Measurements from ENCODE around the gene ITGBL1.

ITGBL1 gene

GRCh38 chr13:101452519-101453485 is at the start of gene ITGBL1:
Gene ITGBL1, plus strand, starts transcription at chr13:101452675. Its CDS starts 159 bp downstream, at chr13:101452834.
- no peak for DNase-seq

GRCh38 chr13:101406791-101407190 is 45.7 kb upstream of the ITGBL1 start:
- no peak for DNase-seq

- no peak for DNase-seq
Observed at GRCh38 chr13:101408154-101408553, 44.3 kb upstream of the ITGBL1 start.

- no peak for DNase-seq
Observed at GRCh38 chr13:101408992-101409656, 43.4 kb upstream of the ITGBL1 start.

- no peak for DNase-seq
Observed at GRCh38 chr13:101412076-101412475, 40.4 kb upstream of the ITGBL1 start.

- DNase-seq: no peak
Observed at GRCh38 chr13:101415358-101416174, 36.9 kb upstream of the ITGBL1 start.

GRCh38 chr13:101416181-101417042 is 36.1 kb upstream of the ITGBL1 start, which contains the start of gene NALCN:
Gene NALCN, minus strand, starts transcription at chr13:101416508. Its CDS starts 17,382 bp downstream, at chr13:101399126.
- DNase-seq: no peak

- DNase-seq: peak; percentile 51
Observed at GRCh38 chr13:101417043-101417406, 35.5 kb upstream of the ITGBL1 start.

GRCh38 chr13:101417501-101417900 is 35.0 kb upstream of the ITGBL1 start:
- DNase-seq: no peak

GRCh38 chr13:101423872-101424271 is 28.6 kb upstream of the ITGBL1 start:
- DNase-seq: no peak

- DNase-seq: no peak
Observed at GRCh38 chr13:101424381-101425155, 27.9 kb upstream of the ITGBL1 start.

GRCh38 chr13:101425156-101425471 is 27.4 kb upstream of the ITGBL1 start:
- DNase-seq: no peak

GRCh38 chr13:101425623-101426022 is 26.9 kb upstream of the ITGBL1 start:
- no peak for DNase-seq

- DNase-seq: no peak
Observed at GRCh38 chr13:101429733-101430132, 22.7 kb upstream of the ITGBL1 start.

GRCh38 chr13:101433895-101434294 is 18.6 kb upstream of the ITGBL1 start:
- DNase-seq: no peak

- DNase-seq: no peak
Observed at GRCh38 chr13:101434486-101434885, 18.0 kb upstream of the ITGBL1 start.

- DNase-seq: no peak
Observed at GRCh38 chr13:101447852-101448251, 4.6 kb upstream of the ITGBL1 start.

GRCh38 chr13:101449790-101450748 is 2.4 kb upstream of the ITGBL1 start:
- DNase-seq: peak; percentile 93

- no peak for DNase-seq
Observed at GRCh38 chr13:101450749-101451130, 1.7 kb upstream of the ITGBL1 start.

- no peak for DNase-seq
Observed at GRCh38 chr13:101451641-101452040, 834 bp upstream of the ITGBL1 start.

All from kidney glomerular epithelial cell (primary cell).